ENCODE measurements around the gene MARCHF2. TPM values are rescaled to one million over a fixed set of nuclear protein-coding genes. Genes with fewer than 3 reads are reported as not detected.

MARCHF2 gene
- polyA plus RNA-seq, 3 donors, result 10.7 to 13.4 (median 11.6) TPM

DNA sequence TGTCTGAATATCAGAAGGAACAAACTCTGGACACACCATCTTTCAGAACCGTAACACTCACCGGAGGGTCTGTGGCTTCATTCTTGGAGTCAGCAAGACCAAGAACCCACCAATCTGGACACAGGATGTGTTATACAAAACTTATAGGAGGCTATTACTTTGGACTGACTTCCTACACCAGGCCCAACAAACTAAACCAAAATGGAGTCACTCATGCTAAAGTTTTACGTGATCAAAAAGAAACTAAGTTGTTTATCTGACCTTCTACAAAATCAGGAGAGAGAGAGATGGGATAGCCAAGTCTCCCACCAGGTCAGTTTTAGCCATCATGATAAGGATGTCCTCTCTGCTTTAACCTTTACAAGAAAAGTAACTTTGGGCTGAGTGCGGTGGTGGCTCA lies 26.1 kb upstream of the MARCHF2 start:
- DNase-seq (ENCODE audit: low read depth in 3 of 3, low spot score in 2 of 3), result no peak

DNA sequence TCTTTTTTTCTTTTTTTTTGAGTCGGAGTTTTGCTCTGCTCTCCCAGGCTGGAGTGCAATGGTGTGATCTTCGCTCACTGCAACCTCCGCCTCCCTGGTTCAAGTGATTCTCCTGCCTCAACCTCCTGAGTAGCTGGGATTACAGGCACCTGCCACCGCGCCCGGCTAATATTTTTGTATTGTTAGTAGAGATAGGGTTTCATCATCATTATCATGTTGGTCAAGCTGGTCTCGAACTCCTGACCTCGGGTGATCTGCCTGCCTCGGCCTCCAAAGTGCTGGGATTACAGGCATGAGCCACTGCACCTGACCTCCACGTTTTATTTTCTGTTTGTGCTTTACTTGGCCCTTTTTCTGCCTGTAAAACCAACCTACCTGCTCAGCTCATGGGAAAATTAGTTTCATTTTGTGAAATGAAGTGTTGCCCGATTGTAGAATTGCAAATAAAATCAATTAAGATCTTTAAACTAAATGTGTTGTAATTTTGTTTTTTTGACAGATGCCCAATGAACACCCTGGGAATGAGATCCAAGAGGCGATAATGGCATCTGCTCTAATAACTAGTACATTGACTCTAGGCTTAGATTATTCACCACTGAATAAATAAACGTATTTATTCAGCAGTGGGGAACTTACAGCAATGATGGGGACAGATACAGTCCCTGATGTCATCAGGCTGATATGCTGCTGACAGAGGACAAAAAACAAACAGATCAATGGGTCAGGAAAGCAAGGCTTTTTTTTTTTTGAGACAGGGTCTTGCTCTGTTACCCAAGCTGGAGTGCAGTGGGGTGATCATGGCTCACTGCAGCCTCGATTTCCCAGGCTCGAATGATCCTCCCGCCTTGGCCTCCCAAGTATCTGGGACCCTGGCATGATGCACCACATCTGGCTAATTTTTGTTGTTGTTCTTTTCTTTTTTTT lies 25.2 kb upstream of the MARCHF2 start:
- no peak for DNase-seq (ENCODE audit: low read depth in 3 of 3, low spot score in 2 of 3)

DNA sequence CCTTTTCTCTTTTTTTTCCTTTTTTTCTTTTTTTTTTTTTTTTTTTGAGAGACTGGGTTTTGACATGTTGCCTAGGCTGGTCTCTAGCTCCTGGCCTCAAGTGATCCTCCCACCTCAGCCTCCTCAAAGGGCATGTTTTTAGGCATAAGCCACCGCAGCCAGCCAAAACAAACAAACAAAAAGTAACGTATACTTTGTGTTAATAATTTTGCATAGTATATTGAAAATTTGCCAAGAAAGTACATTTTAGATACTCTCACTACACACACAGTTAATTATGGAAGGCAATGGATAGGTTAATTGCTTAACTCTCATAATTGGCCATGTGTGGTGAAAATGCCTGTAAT lies 24.5 kb upstream of the MARCHF2 start:
- no peak for DNase-seq (ENCODE audit: low read depth in 3 of 3, low spot score in 2 of 3)

DNA sequence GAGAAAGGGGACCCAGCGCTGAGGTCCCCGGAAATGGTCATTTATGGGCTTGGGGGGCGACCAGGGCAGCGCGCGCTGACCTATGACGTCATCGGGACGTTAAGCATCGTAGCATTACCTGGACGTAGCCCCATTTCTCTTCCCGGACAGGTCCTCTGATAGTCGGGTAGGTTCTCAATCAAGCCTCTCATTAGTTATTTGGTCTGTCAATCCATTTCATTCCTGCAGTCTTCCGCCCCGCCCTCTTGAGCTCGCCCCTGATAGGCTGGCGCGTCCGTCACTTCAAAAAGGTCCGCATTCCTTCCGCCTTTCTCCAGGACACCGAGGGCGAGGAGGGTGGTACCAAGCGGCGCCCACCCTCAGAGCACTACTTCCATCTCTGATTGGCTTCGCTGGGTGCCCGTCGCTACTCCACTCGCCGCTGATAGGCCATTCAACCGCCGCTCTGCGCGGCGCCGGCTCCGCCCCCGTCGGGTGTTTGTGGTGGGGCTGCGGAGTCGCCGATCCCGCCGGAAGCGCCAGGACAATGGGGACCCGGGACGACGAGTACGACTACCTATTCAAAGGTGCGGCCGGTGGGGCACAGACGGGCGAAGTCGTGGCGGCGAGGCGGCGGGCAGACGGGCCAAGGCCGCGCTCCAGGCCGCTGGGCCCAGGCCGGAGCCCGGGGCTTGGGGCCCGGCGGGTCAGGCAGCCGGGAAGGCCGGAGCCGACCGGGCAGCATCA lies 23.1 kb upstream of the MARCHF2 start, which contains the start of gene RAB11B:
Gene RAB11B, plus strand, starts transcription at position 470 of the 726 bp plus-strand sequence. Its CDS starts 57 bp downstream, at position 527.
- DNase-seq (ENCODE audit: low read depth in 3 of 3, low spot score in 2 of 3), result peak; percentile 98 to 99 (median 99)

DNA sequence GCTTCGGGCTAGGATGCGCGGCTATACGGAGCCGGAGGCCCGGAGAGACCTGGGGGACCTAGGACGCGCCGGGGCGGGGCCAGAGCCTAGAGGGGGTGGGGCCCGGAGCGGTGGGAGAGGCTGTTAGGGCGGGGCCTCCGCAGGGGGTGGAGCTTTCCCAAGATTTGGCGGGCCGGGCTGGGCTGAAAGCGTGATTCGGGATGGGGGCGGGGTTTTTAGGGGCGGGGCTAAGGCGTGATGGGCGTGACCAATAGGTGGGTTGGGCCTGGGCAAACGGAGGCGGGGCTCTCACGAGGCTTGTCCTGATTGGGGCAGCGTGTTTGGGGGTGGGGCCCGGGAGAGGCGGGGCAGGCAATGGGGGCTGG lies 22.5 kb upstream of the MARCHF2 start:
- DNase-seq (ENCODE audit: low read depth in 3 of 3, low spot score in 2 of 3), result peak; percentile 57 to 80 (median 80)

DNA sequence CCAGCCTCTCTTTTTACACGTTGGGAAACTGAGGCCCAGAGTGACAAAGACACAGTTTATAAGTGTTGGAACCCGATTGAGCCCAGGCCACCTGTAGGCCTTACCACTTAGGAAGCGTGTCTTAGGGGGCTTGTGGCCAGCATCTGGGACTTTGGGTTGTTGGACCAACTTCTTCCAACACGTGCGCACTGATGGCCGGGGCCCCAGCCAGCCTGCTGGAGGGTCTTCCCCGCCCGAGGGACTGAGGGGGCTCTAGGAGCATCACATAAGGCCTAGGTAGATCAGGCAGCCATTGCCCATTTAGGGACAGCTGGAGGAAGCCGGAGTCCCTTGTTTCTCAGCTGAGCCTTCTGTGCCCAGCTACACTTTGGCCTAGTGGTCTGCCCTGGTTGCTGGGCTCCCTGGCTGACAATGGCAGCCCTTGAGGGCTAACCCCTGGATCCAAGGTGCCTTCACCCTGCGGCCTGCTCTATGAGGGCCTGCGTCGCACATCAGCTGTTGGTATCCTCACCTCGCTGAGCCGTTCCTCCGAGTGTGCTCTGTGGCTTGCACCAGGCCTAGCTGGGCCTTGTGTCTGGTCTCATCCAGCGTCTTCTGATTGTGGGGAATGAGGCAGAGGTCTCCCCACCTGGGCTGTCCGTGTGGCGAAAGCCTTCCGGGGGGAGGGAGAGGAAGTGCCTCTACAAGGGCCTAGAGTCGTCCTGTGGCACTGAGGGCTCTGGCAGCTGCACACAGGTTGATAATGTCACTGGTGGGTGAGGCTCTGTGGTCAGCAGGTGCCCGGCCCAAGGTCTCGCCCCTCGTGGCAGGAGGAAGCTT lies 21.7 kb upstream of the MARCHF2 start:
- DNase-seq (ENCODE audit: low read depth in 3 of 3, low spot score in 2 of 3), result no peak

DNA sequence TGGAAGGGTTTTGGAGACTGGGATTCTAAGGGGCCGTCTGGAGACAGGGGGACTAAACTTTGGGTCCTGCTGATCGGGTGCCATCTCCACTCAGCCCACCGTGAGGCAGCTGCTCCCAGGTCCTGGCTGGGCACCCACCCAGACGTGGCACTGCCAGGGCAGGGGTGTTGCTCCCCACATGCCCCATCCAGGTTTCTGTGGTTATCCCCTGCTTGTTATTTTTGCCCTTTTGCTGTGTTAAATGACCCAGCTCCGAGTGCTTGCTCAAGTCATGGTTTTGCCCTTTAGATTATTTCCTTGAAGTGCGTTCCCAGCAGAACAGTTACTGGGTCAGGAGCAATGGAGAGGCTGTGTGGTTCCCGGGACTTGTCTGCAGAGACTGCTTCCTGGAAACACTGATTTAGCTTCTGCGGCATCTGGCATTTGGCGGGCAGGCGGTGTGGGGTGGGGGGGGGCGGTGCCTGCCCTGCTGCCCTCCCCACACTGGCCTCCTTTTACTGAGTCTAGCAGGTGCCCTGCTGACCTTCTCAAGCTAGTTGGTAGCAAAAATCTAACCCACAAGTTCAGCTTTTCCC lies 21.0 kb upstream of the MARCHF2 start:
- DNase-seq (ENCODE audit: low read depth in 3 of 3, low spot score in 2 of 3), result no peak

DNA sequence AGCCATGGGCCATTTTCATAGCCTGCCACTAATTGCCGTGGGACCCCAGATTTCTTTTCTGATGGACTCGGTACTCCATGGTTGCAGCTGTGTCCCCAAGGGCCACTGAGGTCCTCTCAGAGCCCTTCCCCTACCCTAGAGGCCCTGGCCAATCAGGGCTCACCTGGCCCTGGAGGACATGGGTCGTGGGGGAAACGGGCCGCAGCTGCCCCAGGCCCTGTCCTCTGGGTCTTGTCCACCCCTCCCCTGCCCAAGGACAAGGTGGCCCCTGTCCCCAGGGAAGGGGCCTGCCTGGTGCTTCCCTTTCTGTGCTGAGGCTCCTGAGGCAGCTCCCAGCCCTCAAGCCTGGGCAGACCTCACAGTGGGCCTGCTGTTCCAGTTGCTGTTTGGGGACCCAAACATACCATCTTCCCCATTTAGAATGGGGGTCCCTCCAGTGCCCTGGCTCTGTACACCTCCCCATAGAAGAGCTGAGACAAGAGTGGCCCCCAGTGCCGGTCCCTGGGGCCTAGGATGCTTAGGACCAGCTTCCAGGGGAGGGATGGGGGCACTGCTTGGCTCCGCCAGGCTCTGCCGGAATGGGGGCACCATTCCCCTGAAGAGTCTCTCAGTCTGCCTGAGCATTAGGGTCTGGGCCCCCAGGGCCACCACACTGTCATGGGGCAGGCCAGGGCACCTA lies 19.8 kb upstream of the MARCHF2 start:
- DNase-seq (ENCODE audit: low read depth in 3 of 3, low spot score in 2 of 3), result no peak

DNA sequence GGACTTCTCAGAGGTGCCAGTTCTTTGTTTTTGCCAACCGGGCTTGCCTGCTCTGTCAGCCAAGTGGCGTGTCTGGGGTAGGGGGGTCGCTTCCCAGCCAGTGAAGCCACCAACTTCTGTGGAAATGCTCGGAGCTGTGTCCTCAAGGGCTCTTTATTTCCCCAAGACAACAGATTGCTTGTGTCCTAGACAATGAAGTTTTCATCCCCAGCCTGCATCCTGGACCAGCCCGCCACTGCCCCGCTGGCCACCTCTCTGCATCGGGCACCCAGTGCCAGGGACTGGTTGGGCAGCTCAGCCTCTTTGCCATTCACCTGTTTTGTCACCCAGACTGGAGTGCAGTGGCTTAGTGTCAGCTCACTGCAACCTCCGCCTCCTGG lies 19.2 kb upstream of the MARCHF2 start:
- DNase-seq (ENCODE audit: low read depth in 3 of 3, low spot score in 2 of 3), result no peak

DNA sequence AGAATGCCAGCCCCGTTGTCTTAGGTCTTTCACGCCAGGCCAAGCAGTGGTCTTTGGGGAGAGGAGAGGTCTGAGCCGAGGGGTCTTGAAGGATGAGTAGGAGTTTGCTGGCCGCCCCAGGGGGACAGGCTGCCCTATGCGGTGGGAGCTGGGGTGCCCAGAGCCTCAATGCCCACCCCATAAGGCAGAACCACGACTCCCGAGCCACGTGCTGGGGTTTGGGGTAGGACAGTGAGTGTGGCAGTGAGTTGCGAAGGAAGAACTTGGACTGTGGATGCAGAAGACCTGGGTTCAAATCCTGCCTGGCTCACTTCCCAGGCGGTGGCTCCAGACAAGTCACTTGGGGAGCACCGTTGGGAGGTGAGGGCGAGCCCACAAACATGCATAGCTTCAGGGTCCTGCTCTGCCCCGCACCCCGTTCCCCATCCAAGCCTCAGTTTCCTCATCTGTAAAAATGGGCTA lies 17.5 kb upstream of the MARCHF2 start:
- DNase-seq (ENCODE audit: low read depth in 3 of 3, low spot score in 2 of 3), result no peak

DNA sequence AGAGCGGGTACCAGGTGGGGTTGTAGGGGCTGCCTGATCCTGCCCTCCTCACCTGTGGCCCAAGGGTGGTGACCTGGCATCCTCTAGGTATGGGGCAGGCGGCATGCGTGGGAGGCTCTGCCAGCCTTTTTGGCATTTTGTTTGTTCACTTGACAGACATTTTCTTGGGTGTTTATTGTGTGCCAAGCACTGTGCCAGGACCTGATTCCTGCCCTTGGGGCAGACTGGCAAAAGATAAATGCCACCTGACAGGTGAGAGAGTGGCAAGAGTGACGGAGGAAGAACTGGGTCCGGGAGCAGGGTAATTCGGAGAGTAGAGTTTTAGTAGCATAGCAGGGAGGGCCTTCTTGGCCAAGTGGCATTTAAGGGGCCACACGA lies 16.9 kb upstream of the MARCHF2 start:
- no peak for DNase-seq (ENCODE audit: low read depth in 3 of 3, low spot score in 2 of 3)

DNA sequence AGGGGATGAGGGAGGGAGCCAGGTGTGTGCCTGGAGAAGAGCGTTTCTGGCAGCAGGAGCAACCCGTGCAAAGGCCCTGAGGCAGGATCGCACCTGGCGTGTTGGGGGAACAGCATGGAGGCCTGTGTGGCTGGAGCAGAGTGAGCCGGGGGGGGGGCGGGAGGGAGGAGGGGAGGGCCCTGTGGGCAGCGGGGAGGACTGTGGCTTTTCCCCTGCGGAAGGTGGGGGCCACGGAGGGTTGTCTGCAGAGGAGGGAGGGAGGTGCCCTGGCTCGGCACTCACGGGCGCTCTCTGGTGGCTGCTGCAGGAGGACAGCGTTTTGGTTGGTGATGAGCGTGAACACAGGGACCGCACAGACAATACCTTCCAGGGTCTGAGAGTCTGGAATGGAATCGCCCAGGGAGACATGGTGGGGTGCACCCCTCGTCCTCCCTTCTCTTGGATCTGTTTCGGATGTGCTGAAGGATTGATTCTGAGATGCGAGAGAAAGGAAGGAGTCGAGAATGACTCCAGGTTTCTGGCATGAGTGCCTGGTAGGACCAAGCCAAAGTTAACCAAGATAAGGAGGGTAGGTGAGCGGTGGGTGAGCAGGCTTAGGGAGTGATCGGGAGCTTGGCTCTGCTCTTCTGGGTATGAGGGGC lies 16.4 kb upstream of the MARCHF2 start:
- DNase-seq (ENCODE audit: low read depth in 3 of 3, low spot score in 2 of 3), result no peak

DNA sequence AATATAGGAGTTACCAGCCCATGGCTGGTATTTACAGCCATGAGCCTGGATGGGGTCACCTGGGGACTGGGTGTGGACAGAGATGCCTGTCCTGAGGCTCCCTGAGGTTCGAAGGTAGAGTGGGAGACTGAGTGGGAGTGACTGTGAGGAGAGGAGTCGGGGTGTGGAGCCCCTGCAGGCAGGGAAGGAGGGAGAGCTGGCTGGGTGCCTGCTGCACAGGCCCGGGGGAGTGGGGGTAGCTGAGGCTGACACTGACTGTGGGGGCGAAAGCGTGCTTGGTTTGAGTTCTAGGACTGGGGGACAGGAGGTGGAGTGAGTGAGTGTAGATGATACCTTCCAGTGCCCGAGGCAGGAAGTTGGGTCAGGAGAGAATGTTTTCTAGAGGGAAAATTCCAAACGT lies 15.8 kb upstream of the MARCHF2 start:
- no peak for DNase-seq (ENCODE audit: low read depth in 3 of 3, low spot score in 2 of 3)

DNA sequence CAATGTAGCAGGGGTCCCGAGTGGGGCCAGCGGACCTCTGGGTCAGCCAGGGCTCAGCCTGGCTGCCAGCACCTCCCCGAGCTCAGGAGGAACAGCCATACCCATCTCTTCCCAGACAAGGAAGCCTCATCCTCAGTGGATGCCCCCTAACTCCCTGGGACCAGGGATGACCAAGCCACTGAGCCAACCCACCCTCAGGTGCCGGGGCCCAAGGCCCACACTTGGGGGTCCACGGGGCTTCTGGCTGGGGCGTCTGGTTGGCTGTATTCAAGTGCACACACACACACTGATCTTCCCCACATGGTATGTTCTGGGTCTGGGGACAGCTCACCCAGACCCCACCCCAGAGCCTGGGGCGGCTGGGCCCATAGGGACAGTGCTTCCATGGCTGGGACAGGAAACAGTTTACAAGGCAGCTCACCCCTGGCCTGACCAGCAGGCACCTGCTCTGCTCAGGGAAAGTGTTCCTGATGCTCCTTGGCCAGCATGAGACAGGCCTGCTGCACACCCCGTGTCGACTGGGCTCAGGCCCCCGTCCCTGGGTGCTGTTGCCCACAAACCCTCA lies 15.3 kb upstream of the MARCHF2 start:
- DNase-seq (ENCODE audit: low read depth in 3 of 3, low spot score in 2 of 3), result no peak

DNA sequence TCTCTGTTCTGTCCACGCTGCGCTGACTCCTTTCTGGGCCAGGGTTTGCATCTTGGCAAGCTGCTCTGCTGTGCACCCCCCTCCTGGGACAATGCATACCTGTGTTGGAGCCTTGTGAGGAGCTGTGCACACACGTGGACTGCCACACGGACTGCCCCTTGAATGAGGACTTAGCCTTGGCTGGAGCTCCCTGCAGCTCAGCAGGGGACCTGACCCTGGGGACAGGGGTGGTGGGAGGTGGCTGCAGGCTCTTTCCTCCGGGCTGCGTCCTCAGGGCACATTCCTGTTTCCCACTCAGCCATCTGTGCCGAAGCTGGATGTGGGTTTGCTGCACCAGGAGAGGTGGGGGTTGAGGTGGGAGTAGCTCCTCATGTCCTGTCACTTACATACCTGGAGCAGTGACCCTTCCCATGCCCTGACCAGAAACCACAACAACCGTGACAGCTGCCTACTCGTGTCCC lies 14.8 kb upstream of the MARCHF2 start:
- peak in 1 of 3 donors; percentile 49 for DNase-seq (ENCODE audit: low read depth in 3 of 3, low spot score in 2 of 3)

DNA sequence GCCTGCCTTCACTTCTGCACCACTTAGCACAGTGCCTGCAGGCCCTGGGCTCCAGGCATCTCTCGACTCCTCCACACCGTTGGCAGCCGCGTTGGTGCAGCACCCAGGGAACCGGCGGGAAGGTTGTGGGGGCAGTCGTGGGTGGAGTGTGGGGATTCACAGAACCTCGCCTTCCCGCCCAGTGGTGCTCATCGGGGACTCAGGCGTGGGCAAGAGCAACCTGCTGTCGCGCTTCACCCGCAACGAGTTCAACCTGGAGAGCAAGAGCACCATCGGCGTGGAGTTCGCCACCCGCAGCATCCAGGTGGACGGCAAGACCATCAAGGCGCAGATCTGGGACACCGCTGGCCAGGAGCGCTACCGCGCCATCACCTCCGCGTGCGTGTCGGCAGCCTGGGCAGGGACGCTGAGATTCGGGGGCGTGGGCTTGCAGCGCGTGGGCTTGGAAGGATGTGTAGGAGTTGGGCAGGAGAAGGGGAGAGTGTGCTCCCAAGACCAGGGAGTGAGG lies 13.4 kb upstream of the MARCHF2 start:
- no peak for DNase-seq (ENCODE audit: low read depth in 3 of 3, low spot score in 2 of 3)

DNA sequence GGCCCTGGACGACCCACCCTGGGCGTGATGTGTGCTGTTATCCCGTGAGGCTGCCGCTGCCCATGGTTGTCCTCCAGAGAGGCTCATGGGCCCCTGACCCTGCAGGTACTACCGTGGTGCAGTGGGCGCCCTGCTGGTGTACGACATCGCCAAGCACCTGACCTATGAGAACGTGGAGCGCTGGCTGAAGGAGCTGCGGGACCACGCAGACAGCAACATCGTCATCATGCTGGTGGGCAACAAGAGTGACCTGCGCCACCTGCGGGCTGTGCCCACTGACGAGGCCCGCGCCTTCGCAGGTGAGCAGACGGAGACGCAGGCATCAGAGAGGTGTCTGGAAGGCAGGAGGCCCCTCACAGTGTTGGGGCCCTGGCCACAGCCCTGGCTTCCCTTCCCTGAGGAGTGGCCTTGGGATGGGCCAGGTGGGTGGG lies 11.1 kb upstream of the MARCHF2 start:
- no peak for DNase-seq (ENCODE audit: low read depth in 3 of 3, low spot score in 2 of 3)

DNA sequence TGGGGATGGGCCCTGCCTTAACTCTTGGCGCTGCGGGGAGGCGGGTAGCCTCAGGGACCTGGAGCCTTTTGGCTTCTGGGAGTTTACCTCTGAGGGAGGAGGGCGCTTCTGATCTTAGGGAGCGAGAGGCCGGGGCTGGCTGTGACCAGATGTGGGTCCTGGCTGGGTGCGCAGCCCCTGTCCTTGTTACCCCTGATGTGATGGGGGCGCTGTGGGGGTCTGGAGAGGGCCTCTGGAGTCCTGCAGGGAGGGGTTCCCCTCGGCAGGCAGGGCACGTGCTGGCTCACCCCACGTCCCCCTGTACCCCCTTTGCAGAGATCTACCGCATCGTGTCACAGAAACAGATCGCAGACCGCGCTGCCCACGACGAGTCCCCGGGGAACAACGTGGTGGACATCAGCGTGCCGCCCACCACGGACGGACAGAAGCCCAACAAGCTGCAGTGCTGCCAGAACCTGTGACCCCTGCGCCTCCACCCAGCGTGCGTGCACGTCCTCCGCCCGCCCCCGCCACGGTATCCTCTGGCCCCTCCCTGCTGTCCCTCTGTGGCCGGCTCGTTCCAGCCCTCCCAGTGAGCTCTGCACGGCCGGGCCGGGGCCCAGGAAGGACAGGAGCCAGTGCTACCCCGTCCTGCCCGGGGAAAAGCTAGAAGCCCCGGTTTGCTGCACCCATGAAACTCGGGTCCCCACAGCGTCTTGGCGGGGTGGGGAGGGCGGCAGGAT lies 9.8 kb upstream of the MARCHF2 start:
- no peak for DNase-seq (ENCODE audit: low read depth in 3 of 3, low spot score in 2 of 3)

DNA sequence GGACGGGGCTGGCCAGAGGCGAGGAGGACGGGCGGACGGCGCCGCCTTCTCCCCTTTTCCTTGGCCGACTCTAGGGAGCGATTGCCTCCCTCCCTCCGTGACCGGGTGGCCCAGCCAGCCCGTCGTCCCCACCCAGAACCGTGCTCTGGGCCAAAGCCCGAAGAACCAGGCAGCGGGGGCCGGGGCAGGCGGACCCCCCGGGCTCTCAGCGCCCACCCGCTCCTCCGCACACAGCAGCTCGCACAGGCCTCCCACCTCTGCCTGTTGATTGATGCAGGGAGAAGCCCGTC lies 9.3 kb upstream of the MARCHF2 start:
- DNase-seq (ENCODE audit: low read depth in 3 of 3, low spot score in 2 of 3), result no peak

Data from right renal cortex interstitium (tissue), 3 donors.